HG02610 (cell line): ENCODE data around the gene RUNX1.

Experiments used
- ATAC-seq: cut with Tn5 transposase; IDR thresholded peaks from one replicate; pipeline ENCODE4 v1.9.1; 2021; ENCODE audit warnings: mild to moderate bottlenecking, moderate library complexity; ENCODE audit not compliant: unreplicated experiment

The RUNX1 gene

DNA sequence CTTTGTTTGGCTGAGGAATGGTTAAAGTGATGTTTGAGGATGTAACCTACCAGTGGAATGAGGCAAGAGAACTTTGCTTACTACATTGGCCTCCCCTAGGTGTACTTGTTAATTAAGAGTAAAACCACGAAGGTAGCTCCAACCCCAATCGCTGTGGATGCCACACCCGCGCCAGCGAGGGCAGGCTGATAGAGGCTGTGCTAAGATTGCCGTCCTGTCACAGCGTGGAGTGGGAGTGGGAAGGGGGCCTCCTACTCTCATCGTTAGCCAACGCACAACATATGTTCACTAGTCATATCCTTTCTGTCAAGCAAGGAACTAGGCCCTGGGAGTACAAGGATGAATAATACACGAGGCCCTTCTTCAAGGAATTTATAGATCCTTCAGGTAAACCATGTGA is 99.6 kb downstream of the RUNX1 start:
- no peak for ATAC-seq

DNA sequence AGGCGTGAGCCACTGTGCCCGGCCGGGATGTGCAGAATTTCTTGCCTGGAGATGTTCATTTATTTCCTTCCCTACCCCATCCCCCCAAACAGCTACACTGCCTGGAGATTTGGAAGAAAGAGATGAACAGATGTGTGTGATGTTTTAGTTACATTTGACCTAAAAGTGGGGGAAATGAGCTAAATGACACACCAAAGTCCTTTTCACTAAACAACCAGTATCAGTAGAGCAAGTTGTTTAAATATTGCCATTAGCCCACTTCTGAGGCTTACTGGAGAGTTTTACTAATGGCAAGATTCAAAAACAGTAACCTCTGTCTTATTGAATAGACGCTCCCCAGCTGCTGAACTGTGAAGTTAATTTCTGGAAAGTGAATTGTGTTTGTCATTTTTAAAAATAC is 100.1 kb downstream of the RUNX1 start:
- no peak for ATAC-seq

DNA sequence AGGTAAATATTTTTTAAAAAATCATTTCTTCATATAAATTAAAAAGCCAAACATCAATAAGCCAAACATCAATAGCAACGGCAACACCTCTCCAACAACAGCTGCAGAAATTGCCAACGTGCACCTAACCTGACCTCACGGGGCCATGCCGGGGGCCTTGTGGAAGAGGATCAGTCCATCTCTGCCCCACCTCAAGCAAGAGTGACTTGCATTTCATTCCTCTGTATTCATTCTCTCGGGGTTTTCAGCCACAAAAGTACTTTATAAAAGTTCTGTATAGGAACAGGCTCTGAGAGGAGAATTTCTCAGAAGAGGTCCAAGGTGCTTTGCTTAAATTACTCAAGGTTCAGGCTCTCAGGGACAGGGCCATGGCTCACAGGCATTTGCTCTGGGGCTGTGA is 100.9 kb downstream of the RUNX1 start:
- no peak for ATAC-seq

DNA sequence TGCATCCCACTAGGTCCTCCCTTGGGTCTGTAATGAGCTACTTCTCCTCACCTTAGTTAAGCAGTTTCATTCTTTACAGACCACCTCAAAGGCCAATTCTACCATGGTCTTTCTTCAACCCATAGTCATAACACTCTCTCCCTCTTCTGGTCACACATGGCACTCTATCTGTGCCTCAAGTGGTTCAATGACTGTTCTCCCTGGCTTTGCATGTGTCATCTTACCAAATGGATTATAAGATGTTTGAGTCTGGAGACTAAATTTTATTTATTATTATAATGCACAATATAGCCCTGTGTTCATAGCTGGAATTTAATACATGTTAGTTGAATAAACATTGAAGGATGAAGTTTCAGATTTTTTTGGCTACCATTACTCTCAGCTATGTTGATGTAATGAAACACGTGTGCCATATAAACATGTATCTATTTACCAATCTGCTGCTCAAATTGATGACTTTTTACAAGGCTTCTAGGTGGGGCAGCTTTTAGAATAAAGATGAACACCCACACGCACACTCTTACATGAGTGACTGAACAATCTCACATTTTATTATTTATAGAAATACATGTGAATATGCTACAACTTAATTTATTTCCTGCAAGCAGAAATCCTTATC is 102.1 kb downstream of the RUNX1 start:
- ATAC-seq = no peak

DNA sequence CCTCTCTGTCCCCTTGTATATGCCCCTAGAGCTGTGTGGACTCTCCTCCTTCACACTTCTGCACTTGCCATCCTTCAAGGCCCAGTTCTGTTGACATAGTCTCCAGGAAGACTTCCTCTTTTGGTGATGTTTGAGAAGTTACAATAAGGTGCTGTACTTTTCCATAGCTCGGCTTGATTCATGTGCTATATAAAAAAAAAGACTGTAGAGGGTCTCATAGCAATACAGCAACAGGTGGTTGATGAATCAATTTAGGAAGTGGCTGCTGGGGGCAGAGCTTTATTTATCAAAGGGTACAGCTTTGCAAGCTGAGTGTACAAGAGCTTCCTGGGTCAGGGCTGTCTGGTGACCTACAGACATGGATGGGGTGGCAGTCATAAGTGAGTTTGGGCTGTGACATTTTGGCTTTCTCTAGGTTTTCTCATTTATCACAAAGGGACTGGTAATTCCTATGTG is 102.7 kb downstream of the RUNX1 start:
- no peak for ATAC-seq

DNA sequence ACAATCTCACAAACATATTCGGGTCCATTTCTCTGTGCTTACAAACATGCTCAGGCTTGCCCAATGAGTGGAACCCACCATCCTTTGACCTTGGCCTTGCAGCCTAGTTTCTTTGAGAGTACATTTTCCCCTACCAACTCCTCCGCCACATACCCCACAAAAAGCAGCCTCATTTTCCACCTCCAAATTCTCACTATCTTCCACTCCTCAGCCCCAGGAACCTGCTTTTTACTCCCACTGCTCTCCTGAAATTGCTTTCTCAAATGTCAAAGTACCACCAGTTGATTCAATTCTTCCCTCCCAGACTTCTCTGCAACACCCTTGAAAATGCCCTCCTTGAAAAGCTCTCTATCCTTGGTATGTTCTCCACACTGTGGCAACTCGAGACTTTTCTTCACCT is 103.8 kb downstream of the RUNX1 start:
- ATAC-seq = no peak

DNA sequence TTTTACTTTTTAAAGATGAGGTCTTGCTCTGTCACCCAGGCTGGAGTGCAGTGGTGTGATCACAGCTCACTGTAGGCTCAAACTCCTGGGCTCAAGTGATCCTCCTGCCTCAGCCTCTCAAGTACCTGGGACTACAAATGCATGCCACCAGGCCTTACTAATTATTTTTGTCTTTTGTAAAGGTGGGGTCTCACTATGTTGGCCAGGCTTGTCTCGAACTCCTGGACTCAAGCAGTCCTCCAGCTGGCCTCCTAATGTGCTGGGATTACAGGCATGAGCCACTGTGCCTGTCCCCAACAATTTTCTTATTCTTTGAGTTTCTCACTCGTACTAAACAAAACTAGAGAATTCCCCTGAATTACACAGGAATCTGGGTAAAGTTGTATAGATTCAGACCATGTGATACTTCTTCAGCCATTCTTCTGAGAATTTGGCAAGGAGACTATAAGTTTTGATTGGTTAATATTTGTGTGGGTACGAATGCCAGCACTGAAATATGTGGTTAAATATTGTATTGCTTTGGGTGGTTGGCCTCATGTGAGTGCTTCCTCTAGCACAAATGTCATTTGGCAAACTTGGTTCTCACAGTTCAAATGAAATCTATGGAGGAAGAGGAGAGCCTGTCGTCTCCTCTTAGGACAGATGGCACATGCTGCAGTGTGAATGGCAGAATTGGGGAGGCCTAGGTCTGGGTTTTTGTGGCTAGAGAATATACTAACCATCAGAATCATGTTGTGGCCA is 104.9 kb downstream of the RUNX1 start:
- ATAC-seq = no peak

DNA sequence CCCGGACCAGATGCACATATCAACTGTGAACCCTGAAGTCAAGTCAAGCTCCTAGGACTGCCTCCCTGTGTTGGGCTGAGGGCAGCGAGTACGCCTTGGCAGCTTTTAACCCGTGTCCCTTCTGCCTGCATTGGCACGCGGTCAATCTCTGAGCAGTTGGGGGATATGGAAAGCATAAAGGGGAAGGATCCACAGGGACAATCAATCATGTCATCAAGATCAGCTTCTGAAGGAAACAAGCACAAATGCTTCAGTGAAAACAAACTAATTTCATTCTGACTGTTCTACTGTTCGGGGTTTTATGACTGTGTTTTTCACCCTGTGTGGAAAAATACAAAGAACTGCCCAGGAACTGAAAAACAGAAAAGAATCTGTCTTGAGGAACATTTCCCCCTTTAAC is 106.2 kb downstream of the RUNX1 start:
- ATAC-seq = no peak

DNA sequence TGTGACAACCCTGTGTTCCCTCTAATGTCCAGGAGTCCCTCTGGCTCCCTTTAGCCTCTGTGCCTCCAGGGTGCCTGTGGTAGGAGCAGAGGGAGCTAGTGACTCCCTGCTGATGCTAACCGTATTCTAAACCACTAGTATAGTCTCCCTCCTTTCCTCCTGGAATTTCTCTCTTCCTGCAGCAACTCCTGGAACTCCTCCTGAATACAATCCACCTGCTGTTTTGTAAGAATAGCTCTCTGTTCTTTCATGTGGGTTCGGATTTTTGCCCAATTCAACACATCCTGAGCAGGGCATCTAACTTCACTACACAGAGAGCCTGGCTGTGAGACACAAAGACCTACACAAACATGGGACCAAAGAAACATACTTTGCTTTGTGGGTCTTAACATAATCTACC is 107.9 kb downstream of the RUNX1 start:
- no peak for ATAC-seq

DNA sequence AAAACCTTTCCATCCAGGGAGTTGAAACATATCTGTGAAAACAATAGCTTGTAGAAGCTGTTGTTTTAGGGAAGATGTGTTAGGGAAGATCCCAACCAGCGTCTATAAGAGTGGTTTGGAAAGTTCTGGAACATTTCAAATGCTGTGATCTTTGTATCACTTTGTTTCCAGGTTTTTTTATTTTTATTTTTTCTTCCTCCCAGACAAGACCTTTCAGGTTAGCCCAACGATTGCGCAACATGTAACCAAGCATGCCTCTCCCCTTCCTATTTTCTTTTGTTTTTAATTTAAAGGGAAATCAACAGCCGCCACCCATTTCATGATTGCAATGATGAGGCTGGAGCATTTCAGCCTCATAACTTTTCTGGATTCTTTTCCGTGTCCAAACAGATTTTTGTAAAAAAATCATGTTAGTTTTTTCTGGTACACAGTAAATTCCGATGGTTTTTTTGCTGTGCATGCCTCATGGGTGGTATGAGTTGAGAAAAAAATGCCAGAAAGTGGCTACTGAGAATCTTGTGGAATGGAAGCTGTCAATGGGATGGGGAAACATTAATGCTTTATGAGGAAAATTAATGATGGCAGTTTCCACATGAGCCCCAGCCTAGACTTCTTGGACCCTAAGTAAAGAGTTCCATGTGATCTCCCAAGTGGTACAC is 109.3 kb downstream of the RUNX1 start:
- no peak for ATAC-seq

DNA sequence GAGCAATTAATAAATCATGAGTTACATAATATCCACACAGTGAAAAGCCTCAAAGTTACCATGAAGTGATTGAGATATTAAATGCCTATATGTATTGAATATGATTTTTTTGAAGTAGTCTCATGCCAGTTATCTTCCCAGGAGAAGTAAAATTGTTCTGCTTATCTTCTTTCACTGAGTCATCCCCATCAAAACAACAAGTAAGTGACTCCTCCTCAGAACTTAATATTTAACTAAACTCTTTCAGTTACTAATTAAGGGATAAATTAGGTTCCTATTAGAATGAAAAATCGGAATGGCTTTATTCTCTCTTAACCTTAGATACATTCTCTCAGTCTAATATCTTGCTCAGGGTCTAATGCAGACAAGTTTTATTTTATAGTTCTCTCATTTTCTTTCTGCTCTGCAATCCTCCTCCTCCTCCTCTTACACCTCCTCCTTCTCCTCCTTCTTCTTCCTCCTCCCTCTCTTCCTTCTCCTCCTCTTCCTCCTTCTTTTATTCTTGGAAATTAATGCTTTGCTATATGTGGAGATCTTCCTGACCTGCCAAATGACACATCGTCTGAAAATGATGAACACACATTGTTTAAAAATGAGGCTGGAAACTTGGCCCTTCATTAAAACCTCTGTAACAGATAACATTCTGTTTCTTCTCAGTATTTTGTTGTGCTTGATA is 110.9 kb downstream of the RUNX1 start:
- ATAC-seq = no peak

DNA sequence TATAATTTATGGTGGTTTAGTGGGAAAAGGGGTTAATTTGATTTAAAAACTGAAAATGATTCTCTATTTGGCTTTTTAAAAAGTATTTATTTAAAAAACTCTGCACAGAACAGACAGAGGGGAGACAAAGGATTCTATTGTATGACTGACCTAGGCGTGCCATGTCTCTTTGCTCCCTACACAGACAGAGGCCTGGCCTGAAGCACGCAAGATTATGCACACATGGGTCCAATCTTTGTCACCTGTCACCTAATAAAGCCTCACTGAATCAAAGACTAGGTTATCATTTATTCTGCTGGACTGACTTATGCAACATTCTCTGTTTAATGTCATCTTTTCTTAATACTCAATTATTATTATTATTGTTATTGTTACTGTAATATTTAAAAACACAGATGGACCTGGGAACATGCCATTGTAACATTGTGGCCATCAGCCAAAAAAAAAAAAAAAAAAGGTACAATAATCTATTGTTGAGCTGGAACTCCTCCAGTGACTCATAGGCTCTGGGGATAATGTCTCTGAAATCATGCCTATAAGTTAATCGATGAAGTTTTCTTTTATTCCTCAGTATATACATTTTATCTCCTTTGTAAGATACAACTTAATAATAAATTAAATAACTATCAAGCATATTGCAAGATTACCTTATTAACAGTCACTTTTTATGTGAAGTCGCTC is 112.1 kb downstream of the RUNX1 start:
- ATAC-seq = no peak

DNA sequence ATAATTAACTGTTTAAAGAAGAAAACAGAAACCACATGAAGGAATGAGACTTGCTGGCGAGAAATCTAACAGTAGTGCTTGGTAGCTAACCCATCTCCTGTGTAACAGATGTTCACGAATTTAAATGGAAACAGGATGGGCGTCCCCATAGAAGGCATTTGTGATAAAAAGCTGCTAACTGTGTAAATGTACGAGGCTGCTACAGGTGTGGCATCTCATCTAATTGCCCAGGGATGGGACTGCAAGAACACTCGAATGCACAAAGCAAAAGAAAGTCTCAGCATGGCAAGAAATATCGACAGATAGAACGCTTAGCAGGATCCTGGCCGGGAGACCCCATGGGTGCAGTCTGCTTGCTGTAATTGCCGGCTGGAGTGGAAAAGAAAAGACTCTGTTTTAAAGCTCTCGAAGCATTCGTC is 112.7 kb downstream of the RUNX1 start:
- ATAC-seq = no peak

DNA sequence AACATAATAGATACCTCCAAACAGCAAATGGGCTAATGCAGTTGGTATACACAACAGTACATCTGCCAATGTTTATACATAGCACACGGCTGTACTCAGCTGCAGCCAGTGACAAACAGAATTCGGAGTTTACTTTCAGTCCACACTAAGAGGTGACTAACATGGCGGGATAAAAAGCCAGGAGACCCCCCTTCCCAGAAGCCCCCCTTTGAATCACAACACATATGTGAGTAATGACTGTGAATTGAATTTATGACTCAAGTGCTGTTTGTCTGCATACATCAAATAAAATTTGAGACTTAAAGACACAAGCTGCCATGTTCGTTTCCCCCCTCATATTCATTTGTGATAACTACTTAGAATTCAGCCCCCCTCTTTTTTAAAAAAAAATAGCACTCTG is 113.2 kb downstream of the RUNX1 start:
- ATAC-seq = no peak

DNA sequence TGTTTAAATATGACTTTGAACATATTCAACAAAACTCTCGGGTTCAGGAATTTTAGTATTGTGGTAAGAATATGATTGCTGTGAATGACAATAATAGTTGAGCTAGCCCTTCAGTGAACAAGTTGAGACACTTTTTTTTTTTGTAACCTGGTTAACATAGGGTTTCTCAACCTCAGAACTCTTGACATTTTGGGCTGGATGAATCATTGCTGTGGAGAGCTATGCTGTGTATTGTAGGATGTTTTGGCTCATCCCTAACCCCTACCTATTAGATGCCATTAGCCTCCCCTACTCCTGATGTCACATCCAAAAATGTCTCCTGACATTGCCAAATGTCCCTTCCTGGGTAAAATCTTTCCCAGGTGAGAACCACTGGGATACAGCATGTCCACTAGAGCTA is 113.7 kb downstream of the RUNX1 start:
- ATAC-seq = no peak

DNA sequence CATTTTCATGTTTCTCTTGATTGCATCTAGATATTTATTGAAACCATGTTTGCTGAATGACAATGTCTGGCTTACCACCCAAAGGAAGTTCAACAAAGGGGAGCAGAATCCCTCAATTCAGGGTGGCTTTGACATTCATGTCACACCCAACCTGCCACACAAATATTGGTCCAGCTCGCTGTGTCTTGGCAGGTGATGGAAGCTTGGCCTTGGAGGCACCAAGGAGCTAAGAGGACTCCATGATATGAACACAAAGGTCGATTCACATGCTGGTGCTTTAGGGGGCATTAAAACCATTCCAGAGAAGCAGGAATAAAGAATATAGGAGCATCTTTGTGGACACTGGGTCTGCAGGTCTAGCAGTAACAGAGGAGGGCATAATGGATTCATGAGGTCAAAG is 114.8 kb downstream of the RUNX1 start:
- no peak for ATAC-seq

DNA sequence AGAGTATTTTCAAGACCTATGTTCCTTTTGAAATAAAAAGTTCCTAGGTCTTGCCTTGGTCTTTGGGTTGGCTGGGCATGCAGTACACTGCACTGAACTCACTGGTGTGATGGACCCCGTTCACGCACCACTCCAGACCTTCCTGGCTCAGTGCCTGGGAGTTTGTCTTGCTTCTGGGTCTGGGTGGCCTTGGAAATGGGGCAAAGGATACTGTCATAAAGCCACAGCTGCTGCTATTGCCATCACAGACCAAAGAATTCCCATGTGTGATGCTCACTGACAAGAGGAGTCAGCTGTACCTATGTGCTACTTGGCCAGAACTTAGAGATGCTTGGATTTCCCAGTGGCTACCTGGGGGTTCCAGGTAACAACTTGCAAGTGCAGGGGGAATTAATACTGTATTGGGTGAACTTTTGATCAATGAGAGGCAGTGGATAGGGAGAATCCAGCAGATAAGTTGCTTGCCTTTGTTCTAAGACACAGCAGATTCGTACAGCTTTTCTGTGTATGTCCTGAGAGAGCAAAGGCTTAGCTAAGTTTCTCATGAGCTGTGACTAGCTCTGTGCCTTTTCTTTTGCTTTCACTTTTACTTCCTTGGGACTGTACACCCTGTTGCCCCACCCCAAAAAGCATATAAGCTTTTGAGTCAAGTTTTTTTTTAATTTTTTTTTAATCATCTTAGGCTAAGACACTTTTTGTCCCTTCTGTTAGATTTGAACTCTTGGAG is 115.3 kb downstream of the RUNX1 start:
- peak; percentile 75 for ATAC-seq

DNA sequence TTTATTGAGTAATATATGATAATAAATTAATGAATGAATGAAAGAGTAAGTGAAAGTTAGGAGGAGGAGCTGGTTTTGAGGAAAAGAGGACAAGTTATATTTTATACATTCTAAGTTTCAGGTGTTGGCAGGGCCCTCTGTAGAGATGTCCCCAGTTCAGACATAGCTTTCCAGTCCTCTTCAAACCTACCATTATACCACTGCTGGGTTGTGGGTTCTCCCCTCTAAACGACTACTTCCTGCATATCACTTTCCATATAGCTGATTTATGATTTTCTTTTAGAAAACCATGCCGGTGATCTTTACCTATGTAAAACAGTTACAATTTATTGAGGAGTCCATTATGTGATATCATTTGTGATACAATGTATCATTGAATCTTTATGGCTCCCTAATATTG is 116.9 kb downstream of the RUNX1 start:
- ATAC-seq = no peak

DNA sequence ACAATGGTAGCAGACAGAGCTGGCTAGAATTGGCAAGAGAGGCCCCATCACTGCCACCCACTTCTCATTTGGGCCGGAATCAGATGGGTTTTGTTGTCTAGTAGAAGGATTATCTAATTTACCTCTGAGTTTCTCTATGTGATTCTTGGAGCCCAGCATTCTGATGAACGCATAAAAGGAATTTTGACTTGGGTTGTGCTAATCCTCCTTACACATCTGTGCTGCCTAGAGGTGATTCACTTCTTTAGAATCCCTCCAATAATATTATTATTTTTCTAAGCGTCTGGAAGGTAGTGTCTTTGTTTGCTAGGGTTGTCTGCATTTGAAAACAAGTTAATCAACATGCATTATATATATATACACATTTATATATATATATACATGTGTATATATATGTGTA is 118.1 kb downstream of the RUNX1 start:
- ATAC-seq = no peak

DNA sequence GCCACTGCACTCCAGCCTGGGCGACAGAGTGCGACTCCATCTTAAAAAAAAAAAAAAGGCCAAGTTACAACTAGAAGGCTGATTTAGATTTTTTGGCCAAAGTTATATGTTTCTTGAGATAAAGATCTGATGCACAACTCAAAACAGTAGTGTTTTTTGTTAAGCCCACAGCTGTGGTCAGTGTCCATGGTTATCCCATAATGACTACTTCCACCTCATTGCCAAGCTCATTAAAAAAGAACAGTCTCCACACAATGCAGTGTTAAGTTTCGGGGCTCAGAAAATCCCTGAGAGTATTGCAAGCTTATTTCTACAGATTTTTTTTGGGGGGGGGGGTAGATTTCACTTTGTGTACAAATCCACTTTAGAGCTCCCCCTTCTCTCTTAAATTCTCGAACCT is 120.5 kb downstream of the RUNX1 start:
- no peak for ATAC-seq
